GM23248 (cell line): ENCODE results near the gene STAG1.

Experiments used
- EZH2 ChIP-seq: fragments of 200-600 bp; sonication (generic); IDR thresholded peaks from 2 replicates; pipeline ENCODE4 v1.6.1; 2018; ENCODE audit warnings: antibody characterized with exemption, mild to moderate bottlenecking; ENCODE audit not compliant: insufficient read depth, poor library complexity, severe bottlenecking
- EZH2phosphoT487 ChIP-seq: fragments of 200-600 bp; sonication (generic); IDR thresholded peaks from 2 replicates; pipeline ENCODE4 v1.6.1; 2018; ENCODE audit warnings: antibody characterized with exemption, moderate library complexity, mild to moderate bottlenecking, low read depth; ENCODE audit not compliant: insufficient read depth

GRCh38 chr3:136708333-136708985 lies 43.7 kb downstream of the STAG1 start:
- no peak for TF ChIP-seq EZH2
- TF ChIP-seq EZH2phosphoT487 = no peak
